Osteoblast (primary cell): ENCODE measurements around the gene IDH3B. TPM values are rescaled to one million over a fixed set of nuclear protein-coding genes. Genes with fewer than 3 reads are reported as not detected.

Experiments used
- DNase-seq: peaks from one replicate; pipeline ENCODE4 v3.0.0; 2011; ENCODE audit warnings: low spot score, mixed read lengths; ENCODE audit not compliant: insufficient read length; ENCODE audit errors: missing footprints
- H2AFZ ChIP-seq: 2 replicates; pipeline ENCODE4 v1.6.0; 2011; ENCODE audit warnings: mild to moderate bottlenecking, low read length
- H3K27ac ChIP-seq: 2 replicates; pipeline ENCODE4 v1.5.1; 2011; ENCODE audit warnings: mild to moderate bottlenecking, low read depth, low read length, moderate library complexity
- H3K27me3 ChIP-seq: 2 replicates; pipeline ENCODE4 v1.6.0; 2012; ENCODE audit warnings: mild to moderate bottlenecking, control low read depth, inconsistent platforms, low read length, moderate library complexity; ENCODE audit not compliant: insufficient read depth
- H3K36me3 ChIP-seq: 2 replicates; pipeline ENCODE4 v1.5.1; 2011; ENCODE audit warnings: mild to moderate bottlenecking, low read length, control low read depth, moderate library complexity; ENCODE audit not compliant: insufficient read depth
- H3K4me1 ChIP-seq: 2 replicates; pipeline ENCODE4 v1.5.1; 2011; ENCODE audit warnings: mild to moderate bottlenecking, low read length, control low read depth, moderate library complexity; ENCODE audit not compliant: insufficient read depth
- H3K4me2 ChIP-seq: 2 replicates; pipeline ENCODE4 v1.6.0; 2011; ENCODE audit warnings: mild to moderate bottlenecking, low read length; ENCODE audit not compliant: insufficient read depth
- H3K4me3 ChIP-seq: fragments of 200-600 bp; sonication (generic); 3 replicates; pipeline ENCODE4 v1.5.1; 2012; ENCODE audit warnings: mild to moderate bottlenecking, low read length, inconsistent platforms; ENCODE audit not compliant: insufficient read depth
- H3K79me2 ChIP-seq: 2 replicates; pipeline ENCODE4 v1.6.0; 2012; ENCODE audit warnings: mild to moderate bottlenecking, low read length, control low read depth, inconsistent platforms; ENCODE audit not compliant: insufficient read depth
- H3K9me3 ChIP-seq: 2 replicates; pipeline ENCODE4 v1.5.1; 2011; ENCODE audit warnings: low read depth, low read length, control low read depth
- H4K20me1 ChIP-seq: 2 replicates; pipeline ENCODE4 v1.6.0; 2012; ENCODE audit warnings: mild to moderate bottlenecking, low read length, control low read depth; ENCODE audit not compliant: insufficient read depth
- CTCF ChIP-seq: IDR thresholded peaks from 2 replicates; pipeline ENCODE4 v1.5.1; 2011; ENCODE audit warnings: mild to moderate bottlenecking, low read depth, low read length, moderate library complexity; ENCODE audit errors: extremely low read depth
- total RNA-seq: library from RNA; depleted of rRNA; stranded (reverse); fragments of >200 nt; gene quantifications from 2 replicates; pipeline ENCODE4 v1.2.3, GENCODE V29; 2012

Gene IDH3B
- total RNA-seq, 1 donor: 71.7 TPM

- Histone ChIP-seq H2AFZ (no peak overlapping the region), H3K27me3 (peaks cover 4% of the 10 kb centered on the region), H3K4me1 (no peaks in the 10 kb centered on the region), H4K20me1 (no peaks in the 10 kb centered on the region), H3K36me3 (no peaks in the 10 kb centered on the region), H3K79me2 (no peaks in the 10 kb centered on the region), H3K27ac (no peak overlapping the region), H3K4me3 (no peak overlapping the region), H3K4me2 (no peak overlapping the region), H3K9me3 (no peaks in the 10 kb centered on the region)
- no peak for DNase-seq
- no peak for TF ChIP-seq CTCF
Observed at GRCh38 chr20:2680046-2680445, 16.0 kb upstream of the IDH3B start.

- Histone ChIP-seq H3K4me3 (no peak overlapping the region), H3K9me3 (no peaks in the 10 kb centered on the region), H4K20me1 (no peaks in the 10 kb centered on the region), H3K4me1 (no peaks in the 10 kb centered on the region), H3K36me3 (no peaks in the 10 kb centered on the region), H3K27me3 (peaks cover 6% of the 10 kb centered on the region), H3K4me2 (no peak overlapping the region), H3K79me2 (no peaks in the 10 kb centered on the region), H2AFZ (no peak overlapping the region), H3K27ac (no peak overlapping the region)
- TF ChIP-seq CTCF: no peak
- DNase-seq: no peak
Observed at GRCh38 chr20:2673453-2673852, 9.4 kb upstream of the IDH3B start.

GRCh38 chr20:2672446-2672845, 8.4 kb upstream of the IDH3B start:
- no peak for DNase-seq
- no peak for TF ChIP-seq CTCF
- no peaks in the 10 kb centered on the region for H3K36me3 ChIP-seq
- H3K9me3 ChIP-seq: no peaks in the 10 kb centered on the region
- no peak overlapping the region for H3K4me3 ChIP-seq
- no peaks in the 10 kb centered on the region for H3K79me2 ChIP-seq
- no peak overlapping the region for H2AFZ ChIP-seq
- no peak overlapping the region for H3K27ac ChIP-seq
- no peaks in the 10 kb centered on the region for H3K4me1 ChIP-seq
- H4K20me1 ChIP-seq: no peaks in the 10 kb centered on the region
- H3K27me3 ChIP-seq: peaks cover 9% of the 10 kb centered on the region
- H3K4me2 ChIP-seq: no peak overlapping the region

- H3K27ac ChIP-seq: no peak overlapping the region
- no peak for TF ChIP-seq CTCF
- DNase-seq: no peak
- H3K9me3 ChIP-seq: no peaks in the 10 kb centered on the region
- H3K27me3 ChIP-seq: peaks cover 9% of the 10 kb centered on the region
- no peak overlapping the region for H3K4me2 ChIP-seq
- H3K79me2 ChIP-seq: no peaks in the 10 kb centered on the region
- H3K4me1 ChIP-seq: no peaks in the 10 kb centered on the region
- H3K4me3 ChIP-seq: no peak overlapping the region
- H4K20me1 ChIP-seq: no peaks in the 10 kb centered on the region
- no peaks in the 10 kb centered on the region for H3K36me3 ChIP-seq
- H2AFZ ChIP-seq: no peak overlapping the region
Observed at GRCh38 chr20:2671977-2672376, 8.0 kb upstream of the IDH3B start.
